OCI-LY7 (cell line): ENCODE data around the gene TCTN3. TPM values are rescaled to one million over a fixed set of nuclear protein-coding genes. Genes with fewer than 3 reads are reported as not detected.
A peak's percentile ranks its signal among the peaks of the same experiment; 100 is the strongest.

Experiments used
- BruUV-seq: library from RNA; stranded (reverse); fragments of 400-500 nt; replicated peaks from 2 replicates; lab custom pipeline; 2021; lab: Mats Ljungman, UMichigan
- CTCF ChIA-PET: fragments of 300-600 bp; sonication (Branson Sonifier 250); formaldehyde crosslinking; loops from one replicate; lab custom pipeline; 2022; ENCODE audit warnings: antibody characterized with exemption; ENCODE audit not compliant: unreplicated experiment; lab: Charles Lee
- POLR2A ChIA-PET: fragments of 300-600 bp; sonication (Branson Sonifier 250); formaldehyde crosslinking; loops from one replicate; lab custom pipeline; 2022; ENCODE audit warnings: antibody characterized with exemption; lab: Charles Lee
- DNase-seq: peaks from one replicate; pipeline ENCODE4 v3.0.0-alpha.2; 2015; ENCODE audit warnings: low spot score
- H2AFZ ChIP-seq: fragments of 200-600 bp; sonication (generic), shearing (Covaris generic); 2 replicates; pipeline ENCODE4 v1.6.1; 2014; ENCODE audit warnings: mild to moderate bottlenecking, antibody characterized with exemption, low read length, moderate library complexity
- H3K27ac ChIP-seq: fragments of 200-600 bp; sonication (generic); 2 replicates; pipeline ENCODE4 v1.5.1; 2014; ENCODE audit warnings: mixed run types, low read depth, mild to moderate bottlenecking, moderate library complexity, low read length, inconsistent platforms; ENCODE audit not compliant: poor library complexity, severe bottlenecking
- H3K36me3 ChIP-seq: fragments of 200-600 bp; sonication (generic); 2 replicates; pipeline ENCODE4 v1.6.1; 2014; ENCODE audit warnings: mild to moderate bottlenecking, antibody characterized with exemption, low read length, moderate library complexity, mixed read lengths; ENCODE audit not compliant: insufficient read depth
- H3K4me1 ChIP-seq: fragments of 200-600 bp; sonication (generic); 2 replicates; pipeline ENCODE4 v1.5.1; 2014; ENCODE audit warnings: mild to moderate bottlenecking, low read length; ENCODE audit not compliant: insufficient read depth, poor library complexity, severe bottlenecking
- H3K4me2 ChIP-seq: fragments of 200-600 bp; sonication (generic); 2 replicates; pipeline ENCODE4 v1.6.1; 2014; ENCODE audit warnings: mild to moderate bottlenecking, low read length
- H3K4me3 ChIP-seq: fragments of 200-600 bp; sonication (generic); 2 replicates; pipeline ENCODE4 v1.5.1; 2014; ENCODE audit warnings: mild to moderate bottlenecking, low read depth, low read length; ENCODE audit not compliant: poor library complexity, severe bottlenecking
- H3K79me2 ChIP-seq: fragments of 200-600 bp; sonication (generic); 2 replicates; pipeline ENCODE4 v1.6.1; 2016; ENCODE audit warnings: low read depth, mild to moderate bottlenecking, low read length, moderate library complexity, mixed read lengths; ENCODE audit not compliant: insufficient read depth
- H3K9me2 ChIP-seq: fragments of 200-600 bp; sonication (generic); 2 replicates; pipeline ENCODE4 v1.6.1; 2016; ENCODE audit warnings: mild to moderate bottlenecking, low read length, mixed read lengths; ENCODE audit not compliant: insufficient read depth
- H3K9me3 ChIP-seq: fragments of 200-600 bp; sonication (generic); 2 replicates; pipeline ENCODE4 v1.6.1; 2014; ENCODE audit warnings: mild to moderate bottlenecking, mixed run types, low read length, mixed read lengths
- H4K20me1 ChIP-seq: fragments of 200-600 bp; sonication (generic); 2 replicates; pipeline ENCODE4 v1.6.1; 2014; ENCODE audit warnings: mild to moderate bottlenecking, antibody characterized with exemption, low read length, moderate library complexity, mixed read lengths; ENCODE audit not compliant: insufficient read depth
- EZH2phosphoT487 ChIP-seq: fragments of 200-600 bp; sonication (generic); IDR thresholded peaks from 2 replicates; pipeline ENCODE4 v1.6.1; 2018; ENCODE audit warnings: low read depth, borderline replicate concordance, mild to moderate bottlenecking, mixed run types, antibody characterized with exemption, low read length, moderate library complexity, mixed read lengths
- intact Hi-C: fragments of 100-400 bp; cut with micrococcal nuclease; formaldehyde crosslinking; loops from one replicate; pipeline ENCODE4 v1.10.0; 2022; ENCODE audit not compliant: unreplicated experiment
- total RNA-seq, 2 experiments: library from RNA; depleted of rRNA in 1 of 2; stranded (reverse); fragments of >200 nt in 1 of 2; shearing (Covaris generic) in 1 of 2; gene quantifications; 2 replicates each; pipeline ENCODE4 v1.2.3, GENCODE V29; 2014 to 2022
- TF ChIP-seq, protein P1 (sequence below): fragments of 200-600 bp; sonication (generic); conservative IDR thresholded peaks from 2 replicates; pipeline ENCODE4 v1.5.1; 2014; ENCODE audit warnings: mild to moderate bottlenecking, antibody characterized with exemption, low read length, moderate library complexity, mixed read lengths

The TCTN3 gene
- total RNA-seq, 2 experiments from 2014 or later, result 10.4 to 14.4 TPM

- TF ChIP-seq EZH2phosphoT487, result no peak
- TF ChIP-seq, protein P1, sequence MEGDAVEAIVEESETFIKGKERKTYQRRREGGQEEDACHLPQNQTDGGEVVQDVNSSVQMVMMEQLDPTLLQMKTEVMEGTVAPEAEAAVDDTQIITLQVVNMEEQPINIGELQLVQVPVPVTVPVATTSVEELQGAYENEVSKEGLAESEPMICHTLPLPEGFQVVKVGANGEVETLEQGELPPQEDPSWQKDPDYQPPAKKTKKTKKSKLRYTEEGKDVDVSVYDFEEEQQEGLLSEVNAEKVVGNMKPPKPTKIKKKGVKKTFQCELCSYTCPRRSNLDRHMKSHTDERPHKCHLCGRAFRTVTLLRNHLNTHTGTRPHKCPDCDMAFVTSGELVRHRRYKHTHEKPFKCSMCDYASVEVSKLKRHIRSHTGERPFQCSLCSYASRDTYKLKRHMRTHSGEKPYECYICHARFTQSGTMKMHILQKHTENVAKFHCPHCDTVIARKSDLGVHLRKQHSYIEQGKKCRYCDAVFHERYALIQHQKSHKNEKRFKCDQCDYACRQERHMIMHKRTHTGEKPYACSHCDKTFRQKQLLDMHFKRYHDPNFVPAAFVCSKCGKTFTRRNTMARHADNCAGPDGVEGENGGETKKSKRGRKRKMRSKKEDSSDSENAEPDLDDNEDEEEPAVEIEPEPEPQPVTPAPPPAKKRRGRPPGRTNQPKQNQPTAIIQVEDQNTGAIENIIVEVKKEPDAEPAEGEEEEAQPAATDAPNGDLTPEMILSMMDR, result no peak
- H3K4me2 ChIP-seq, result peak within 1 kb of the TSS; percentile 81
- H4K20me1 ChIP-seq, result no peaks in the 10 kb centered on the region
- peak within 1 kb of the TSS; percentile 87 for H2AFZ ChIP-seq
- DNase-seq, result peak; percentile 95
- CTCF ChIA-PET, result no interaction called here
- peaks cover 19% of the 10 kb centered on the region for H3K4me1 ChIP-seq
- H3K9me3 ChIP-seq, result peaks cover 6% of the 10 kb centered on the region
- peaks cover 24% of the 10 kb centered on the region for H3K36me3 ChIP-seq
- POLR2A ChIA-PET, result interaction anchor here (0.5 kb wide), 1 partner anchor 189 kb away, joined by 3 read pairs; no protein-coding TSS in a partner anchor
- H3K27ac ChIP-seq, result no peak within 1 kb of the TSS
- intact Hi-C loops, result no loop called here
- H3K4me3 ChIP-seq, result peak within 1 kb of the TSS; percentile 76
- H3K9me2 ChIP-seq, result no peaks in the 10 kb centered on the region
- BruUV-seq, result no TSS peak
- peaks cover 24% of the 10 kb centered on the region; the same call in 1 of the 2 replicates for H3K79me2 ChIP-seq
Measured at GRCh38 chr10:95656291-95657164, 37.2 kb downstream of the TCTN3 start, which contains the start of gene ALDH18A1. ALDH18A1 (minus strand) TSS chr10:95656711; CDS start chr10:95653377, 3,334 bp downstream.

DNA sequence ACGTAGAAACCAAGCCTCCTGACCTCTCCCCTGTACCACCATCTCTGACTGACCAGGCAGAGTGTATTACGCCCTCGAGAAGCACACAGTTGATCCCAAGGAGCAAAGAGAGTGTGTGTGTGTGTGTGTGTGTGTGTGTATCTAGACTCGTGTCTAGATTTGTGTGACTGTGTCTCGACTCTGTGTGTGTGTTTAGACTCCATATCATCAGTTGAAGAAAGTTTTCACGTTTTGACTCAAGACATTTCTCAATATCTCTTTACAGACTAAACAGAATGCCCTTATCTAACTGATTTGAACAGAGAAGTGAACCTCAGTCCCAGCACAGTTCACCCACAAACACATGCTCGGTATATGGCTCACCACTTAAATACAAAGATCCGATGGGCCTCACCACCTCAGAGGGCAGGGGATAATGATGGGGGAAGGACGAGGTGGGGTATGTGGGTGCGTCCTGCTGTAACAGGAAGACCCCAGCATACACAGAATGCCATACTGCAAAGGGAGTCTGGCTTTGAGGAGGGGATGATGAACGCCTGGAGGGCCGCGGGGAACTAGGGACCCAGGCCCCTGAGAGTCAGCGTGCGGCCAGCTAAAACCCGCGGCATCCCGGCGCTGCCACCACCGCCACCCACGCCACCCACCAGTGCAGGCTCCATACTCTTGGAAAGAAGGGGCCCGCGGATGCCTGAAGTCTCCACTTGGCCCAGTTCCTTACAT is 38.0 kb downstream of the TCTN3 start:
- Histone ChIP-seq H3K9me2 (no peaks in the 10 kb centered on the region), H3K4me3 (peak overlapping the region; percentile 76), H3K27ac (no peak overlapping the region), H3K9me3 (peaks cover 14% of the 10 kb centered on the region), H4K20me1 (no peaks in the 10 kb centered on the region), H3K36me3 (peaks cover 32% of the 10 kb centered on the region), H3K4me1 (peaks cover 19% of the 10 kb centered on the region), H2AFZ (peak overlapping the region; percentile 87; the same call in 1 of the 2 replicates), H3K79me2 (peaks cover 24% of the 10 kb centered on the region; the same call in 1 of the 2 replicates), H3K4me2 (peak overlapping the region; percentile 81)
- ChIA-PET CTCF (no interaction called here), POLR2A (interaction anchor here (1.2 kb wide), 1 partner anchor 38 kb away, joined by 3 read pairs; the partner anchor contains the start of gene TCTN3)
- intact Hi-C loops, result no loop called here
- DNase-seq, result peak; percentile 31
- BruUV-seq, result no TSS peak
- TF ChIP-seq, protein P1, result no peak
- no peak for TF ChIP-seq EZH2phosphoT487
